B cell (primary cell): ENCODE measurements around the gene PPP1R9A. TPM values are rescaled to one million over a fixed set of nuclear protein-coding genes. Genes with fewer than 3 reads are reported as not detected.

ENCODE experiments used
- ATAC-seq: fragments of 200-7000 bp; cut with Tn5 transposase; one replicate; pipeline ENCODE4 v1.10.0; 2021; ENCODE audit warnings: low read depth, mild to moderate bottlenecking, moderate number of reproducible peaks, moderate library complexity
- CTCF ChIA-PET: fragments of 350-600 bp; sonication (Branson Sonifier 250); formaldehyde crosslinking; loops from one replicate; lab custom pipeline; 2021; ENCODE audit warnings: antibody characterized with exemption, inconsistent platforms; lab: Charles Lee
- POLR2A ChIA-PET: fragments of 350-600 bp; sonication (Branson Sonifier 250); formaldehyde crosslinking; loops from one replicate; lab custom pipeline; 2021; ENCODE audit warnings: antibody characterized with exemption; lab: Charles Lee
- DNase-seq: peaks from one replicate; pipeline ENCODE4 v3.0.0; 2013
- H2AFZ ChIP-seq: 2 replicates; pipeline ENCODE4 v1.6.1; 2012; ENCODE audit warnings: mild to moderate bottlenecking, low read depth, low read length; ENCODE audit not compliant: insufficient read depth, poor library complexity, severe bottlenecking
- H3K27ac ChIP-seq, 2 donors: 1 replicate in 1 of 2; 2 replicates in 1 of 2; pipeline ENCODE4 v1.5.1; 2012 to 2013; ENCODE audit warnings: low read length in 2 of 2, mild to moderate bottlenecking in 2 of 2, moderate library complexity in 1 of 2
- H3K27me3 ChIP-seq, 4 experiments: fragments of 200-600 bp in 1 of 4; sonication (generic) in 1 of 4; replicated peaks in 1 of 4; 1 replicate in 2 of 4; 2 replicates in 2 of 4; pipeline versions ENCODE4 v1.6.1 to v1.7.0; 2013 to 2016; ENCODE audit warnings: low read length in 3 of 4, mild to moderate bottlenecking in 2 of 4, mixed read lengths in 1 of 4, moderate library complexity in 1 of 4; ENCODE audit not compliant: insufficient read depth in 4 of 4, control insufficient read depth in 3 of 4; ENCODE audit errors: control extremely low read depth in 1 of 4
- H3K36me3 ChIP-seq, 2 experiments: replicated peaks in 1 of 2; 1 replicate in 1 of 2; 2 replicates in 1 of 2; pipeline versions ENCODE4 v1.6.1 to v1.7.1; 2013; ENCODE audit warnings: low read length in 1 of 2; ENCODE audit not compliant: insufficient read depth in 2 of 2, control insufficient read depth in 1 of 2; ENCODE audit errors: control extremely low read depth in 1 of 2, extremely low read depth in 1 of 2
- H3K4me1 ChIP-seq, 2 donors: fragments of 200-600 bp in 1 of 2; sonication (generic) in 1 of 2; 1 replicate in 1 of 2; 2 replicates in 1 of 2; pipeline versions ENCODE4 v1.5.1 to v1.6.1; 2013 to 2017; ENCODE audit warnings: low read length in 2 of 2; ENCODE audit not compliant: control insufficient read depth in 2 of 2, insufficient read depth in 2 of 2
- H3K4me2 ChIP-seq: replicated peaks from 2 replicates; pipeline ENCODE3; 2012; ENCODE audit warnings: mild to moderate bottlenecking, low read depth, low read length; ENCODE audit not compliant: poor library complexity, severe bottlenecking
- H3K4me3 ChIP-seq, 5 experiments: fragments of 200-600 bp in 1 of 5; sonication (generic) in 1 of 5; 1 replicate in 3 of 5; 2 replicates in 2 of 5; pipeline versions ENCODE4 v1.5.1 to v1.7.0; 2011 to 2016; ENCODE audit warnings: low read length in 4 of 5, mild to moderate bottlenecking in 4 of 5, low read depth in 2 of 5, control low read depth in 1 of 5, moderate library complexity in 1 of 5; ENCODE audit not compliant: insufficient read depth in 1 of 5; ENCODE audit errors: control extremely low read depth in 1 of 5, extremely low read depth in 1 of 5
- H3K79me2 ChIP-seq: fragments of 200-600 bp; sonication (generic); one replicate; pipeline ENCODE4 v1.6.0; 2016; ENCODE audit warnings: low read length; ENCODE audit not compliant: control insufficient read depth, insufficient read depth
- H3K9ac ChIP-seq: fragments of 200-600 bp; sonication (generic); 2 replicates; pipeline ENCODE4 v1.6.1; 2017; ENCODE audit warnings: mild to moderate bottlenecking, low read length, moderate library complexity
- H3K9me3 ChIP-seq, 3 donors: one replicate each; pipeline versions ENCODE4 v1.6.1 to v1.7.1; 2013; ENCODE audit warnings: low read length in 2 of 3; ENCODE audit not compliant: control insufficient read depth in 2 of 3, insufficient read depth in 1 of 3; ENCODE audit errors: control extremely low read depth in 1 of 3
- H4K20me1 ChIP-seq: 2 replicates; pipeline ENCODE4 v1.6.0; 2012; ENCODE audit warnings: mild to moderate bottlenecking, low read length; ENCODE audit not compliant: insufficient read depth, control insufficient read depth, poor library complexity, severe bottlenecking
- H3K27ac Mint-ChIP-seq: one replicate; pipeline ENCODE4 v1.8.0; 2021; ENCODE audit warnings: mixed read lengths
- H3K27me3 Mint-ChIP-seq: one replicate; pipeline ENCODE4 v1.8.0; 2021; ENCODE audit warnings: mixed read lengths
- H3K4me1 Mint-ChIP-seq: one replicate; pipeline ENCODE4 v1.8.0; 2021; ENCODE audit warnings: mixed read lengths
- H3K4me3 Mint-ChIP-seq: one replicate; pipeline ENCODE4 v1.8.0; 2021; ENCODE audit warnings: mixed read lengths
- H3K9me3 Mint-ChIP-seq: one replicate; pipeline ENCODE4 v1.8.0; 2022; ENCODE audit warnings: mixed read lengths; ENCODE audit not compliant: insufficient read depth
- EZH2 ChIP-seq: IDR thresholded peaks from 2 replicates; pipeline ENCODE4 v1.6.1; 2012; ENCODE audit warnings: borderline replicate concordance, low read depth, mild to moderate bottlenecking, moderate library complexity, low read length; ENCODE audit not compliant: insufficient read depth, poor library complexity, severe bottlenecking
- WGBS: methylation state at CpG from one replicate; pipeline ENCODE4 v1.1.5; 2013; ENCODE audit warnings: missing lambda C conversion rate; ENCODE audit not compliant: insufficient coverage; 5-methylcytosine and 5-hydroxymethylcytosine counted together
- intact Hi-C: fragments of 100-400 bp; cut with micrococcal nuclease; formaldehyde crosslinking; loops from one replicate; pipeline ENCODE4 v1.10.0; 2022
- polyA plus RNA-seq: library from polyadenylated mRNA; depleted of rRNA; stranded (reverse); fragments of >200 nt; gene quantifications from 2 replicates; pipeline ENCODE4 v1.2.3, GENCODE V29; 2012
- total RNA-seq, 2 donors: library from RNA; stranded (reverse); fragments of 120-200 nt in 1 of 2; gene quantifications; 1 replicate in 1 of 2; 2 replicates in 1 of 2; pipeline versions ENCODE4 v1.2.3 to v1.2.4, GENCODE V29; 2013 to 2022
- TF ChIP-seq, protein P1 (sequence below): fragments of 200-600 bp; IDR thresholded peaks from one replicate; pipeline ENCODE4 v1.8.0; 2022; ENCODE audit warnings: antibody characterized with exemption, mild to moderate bottlenecking

Gene PPP1R9A
- total and polyA plus RNA-seq, 2 donors (not counting 1 experiment from before 2014, with no cell fraction given) = 1.1 to 4.8 TPM

DNA sequence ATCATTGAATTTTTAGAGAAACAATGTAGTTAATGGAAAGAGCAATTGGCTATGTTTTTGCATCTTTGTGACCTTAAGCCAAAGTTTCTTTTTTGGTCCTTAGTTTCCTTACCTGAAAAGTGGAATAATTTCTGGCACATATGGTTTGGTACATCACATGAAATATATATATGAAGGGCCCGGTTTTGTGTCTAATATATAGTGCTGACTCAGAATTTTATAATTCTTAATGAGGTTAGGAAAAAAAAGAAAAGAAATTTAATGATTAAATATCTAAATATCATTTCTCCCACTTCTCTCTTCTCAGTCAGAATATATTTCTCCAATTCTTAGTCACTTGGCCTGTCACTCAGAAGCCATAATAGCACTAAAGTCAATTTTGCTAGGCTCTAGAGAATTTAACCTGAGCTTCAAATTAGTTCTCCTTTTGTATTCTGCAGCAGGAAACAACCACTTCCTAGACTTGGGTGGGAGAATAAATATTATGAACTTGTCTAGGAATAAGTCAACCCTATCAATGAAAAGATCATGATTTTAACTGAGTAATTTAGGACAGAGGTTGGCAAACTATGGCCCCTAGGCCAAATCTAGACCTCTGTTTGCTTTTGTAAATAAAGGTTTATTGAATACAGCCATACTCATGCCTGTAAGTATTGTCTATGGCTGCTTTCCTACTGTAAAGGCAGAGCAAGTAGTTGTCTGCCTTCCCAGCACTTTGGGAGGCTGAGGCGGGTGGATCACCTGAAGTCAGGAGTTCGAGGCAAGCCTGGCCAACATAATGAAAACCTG is 34.6 kb downstream of the PPP1R9A start:
- Histone ChIP-seq H3K27me3 (no peaks in the 10 kb centered on the region), H3K79me2 (no peaks in the 10 kb centered on the region), H3K36me3 (no peaks in the 10 kb centered on the region), H3K9ac (no peak overlapping the region), H3K4me3 (no peak overlapping the region), H3K27ac (no peak overlapping the region), H3K4me2 (no peak overlapping the region), H3K9me3 (no peaks in the 10 kb centered on the region), H2AFZ (no peak overlapping the region), H4K20me1 (no peaks in the 10 kb centered on the region), H3K4me1 (no peaks in the 10 kb centered on the region)
- ChIA-PET POLR2A (no interaction called here), CTCF (no interaction called here)
- H3K4me3 Mint-ChIP-seq = no peak overlapping the region
- no peaks in the 10 kb centered on the region for H3K27me3 Mint-ChIP-seq
- ATAC-seq = no peak
- H3K9me3 Mint-ChIP-seq = no peaks in the 10 kb centered on the region
- peaks cover 2% of the 10 kb centered on the region for H3K4me1 Mint-ChIP-seq
- H3K27ac Mint-ChIP-seq = no peak overlapping the region
- intact Hi-C loops = no loop called here
- no CpG with 5 or more reads among the region's 3 CpGs for WGBS
- no peak for DNase-seq
- TF ChIP-seq, protein P1, sequence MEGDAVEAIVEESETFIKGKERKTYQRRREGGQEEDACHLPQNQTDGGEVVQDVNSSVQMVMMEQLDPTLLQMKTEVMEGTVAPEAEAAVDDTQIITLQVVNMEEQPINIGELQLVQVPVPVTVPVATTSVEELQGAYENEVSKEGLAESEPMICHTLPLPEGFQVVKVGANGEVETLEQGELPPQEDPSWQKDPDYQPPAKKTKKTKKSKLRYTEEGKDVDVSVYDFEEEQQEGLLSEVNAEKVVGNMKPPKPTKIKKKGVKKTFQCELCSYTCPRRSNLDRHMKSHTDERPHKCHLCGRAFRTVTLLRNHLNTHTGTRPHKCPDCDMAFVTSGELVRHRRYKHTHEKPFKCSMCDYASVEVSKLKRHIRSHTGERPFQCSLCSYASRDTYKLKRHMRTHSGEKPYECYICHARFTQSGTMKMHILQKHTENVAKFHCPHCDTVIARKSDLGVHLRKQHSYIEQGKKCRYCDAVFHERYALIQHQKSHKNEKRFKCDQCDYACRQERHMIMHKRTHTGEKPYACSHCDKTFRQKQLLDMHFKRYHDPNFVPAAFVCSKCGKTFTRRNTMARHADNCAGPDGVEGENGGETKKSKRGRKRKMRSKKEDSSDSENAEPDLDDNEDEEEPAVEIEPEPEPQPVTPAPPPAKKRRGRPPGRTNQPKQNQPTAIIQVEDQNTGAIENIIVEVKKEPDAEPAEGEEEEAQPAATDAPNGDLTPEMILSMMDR = no peak
- no peak for TF ChIP-seq EZH2

DNA sequence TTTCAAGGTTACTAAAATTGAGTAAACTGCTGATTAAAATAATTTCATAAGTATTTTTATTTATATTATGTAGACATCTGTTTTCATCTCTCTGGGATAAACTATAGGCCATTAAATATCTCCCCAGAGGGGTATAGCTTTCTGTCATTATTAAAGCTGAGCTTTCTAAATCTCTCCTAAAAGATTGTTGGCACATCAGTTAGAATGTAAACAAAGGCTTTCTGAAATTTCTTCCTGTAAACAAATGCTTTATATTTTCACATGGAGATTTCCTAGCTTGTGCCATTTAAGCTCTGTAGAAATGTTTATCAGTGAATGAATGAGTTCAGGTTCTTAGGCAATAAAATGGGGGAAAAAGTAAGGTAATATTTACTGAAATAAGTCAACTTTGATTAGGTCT is 35.7 kb downstream of the PPP1R9A start:
- H3K4me3 ChIP-seq = no peak overlapping the region
- TF ChIP-seq EZH2 = no peak
- TF ChIP-seq, protein P1 = no peak
- POLR2A ChIA-PET = no interaction called here

More for the DNA sequence above, 35.7 kb downstream of the PPP1R9A start:
- no peaks in the 10 kb centered on the region for H3K4me1 ChIP-seq
- DNase-seq = no peak
- Mint-ChIP-seq H3K9me3 (no peaks in the 10 kb centered on the region), H3K27me3 (no peaks in the 10 kb centered on the region), H3K4me1 (peaks cover 2% of the 10 kb centered on the region), H3K27ac (no peak overlapping the region), H3K4me3 (no peak overlapping the region)
- H4K20me1 ChIP-seq = no peaks in the 10 kb centered on the region
- no peak overlapping the region for H3K4me2 ChIP-seq
- no peak overlapping the region for H3K9ac ChIP-seq
- CTCF ChIA-PET = no interaction called here
- no peak for ATAC-seq
- intact Hi-C loops = no loop called here
- H3K27ac ChIP-seq = no peak overlapping the region
- H3K9me3 ChIP-seq = no peaks in the 10 kb centered on the region
- H2AFZ ChIP-seq = no peak overlapping the region
- no peaks in the 10 kb centered on the region for H3K36me3 ChIP-seq
- H3K27me3 ChIP-seq = no peaks in the 10 kb centered on the region
- H3K79me2 ChIP-seq = no peaks in the 10 kb centered on the region
